Fibroblast of skin of abdomen (primary cell): ENCODE measurements around the gene ZNF565.
A peak's percentile ranks its signal among the peaks of the same experiment; 100 is the strongest.
"Not testable (repeated sequence)": the region's sequence is repeated elsewhere in the genome, so short reads cannot be mapped to it uniquely, and the experiment has no call there.

ENCODE experiments used
- DNase-seq: peaks from one replicate; pipeline ENCODE4 v3.0.0-alpha.2; 2013

The ZNF565 gene

DNA sequence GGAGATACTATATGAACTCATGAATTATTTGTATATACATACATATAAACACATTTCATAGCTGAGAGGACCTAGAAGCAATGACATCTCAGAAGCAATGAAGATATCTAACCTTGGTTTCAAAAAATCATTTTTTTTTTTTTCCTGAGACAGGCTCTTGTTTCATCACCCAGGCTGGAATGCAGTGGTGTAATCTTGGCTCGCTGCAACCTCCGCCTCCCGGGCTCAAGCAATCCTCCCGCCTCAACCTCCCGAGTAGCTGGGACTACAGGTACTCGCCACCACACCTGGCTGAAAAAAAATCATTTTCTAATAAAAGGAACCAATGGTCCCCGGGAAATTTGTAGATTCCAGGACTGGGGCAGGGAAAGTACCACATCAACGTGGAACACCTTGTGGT, 4.0 kb downstream of the ZNF565 start:
- no peak for DNase-seq

DNA sequence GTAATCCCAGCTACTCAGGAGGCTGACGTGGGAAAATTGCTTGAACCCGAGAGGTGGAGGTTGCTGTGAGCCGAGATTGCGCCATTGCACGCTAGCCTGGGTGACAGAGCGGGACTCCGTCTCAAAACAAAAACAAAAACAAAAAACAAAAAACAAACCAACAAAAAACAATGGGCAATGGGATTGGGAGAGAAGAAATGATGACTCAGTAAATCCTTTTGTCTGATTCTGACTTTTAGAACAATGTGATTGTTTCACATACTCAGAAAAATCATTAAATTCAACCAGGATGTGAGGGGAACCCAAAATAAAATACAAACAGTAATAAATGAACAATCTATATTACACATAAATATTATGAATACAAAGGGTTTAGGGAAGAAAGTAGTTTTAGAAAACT, 5.1 kb downstream of the ZNF565 start:
- no peak for DNase-seq

- DNase-seq, result no peak
Observed at GRCh38 chr19:36207605-36208252, 6.7 kb downstream of the ZNF565 start.

DNA sequence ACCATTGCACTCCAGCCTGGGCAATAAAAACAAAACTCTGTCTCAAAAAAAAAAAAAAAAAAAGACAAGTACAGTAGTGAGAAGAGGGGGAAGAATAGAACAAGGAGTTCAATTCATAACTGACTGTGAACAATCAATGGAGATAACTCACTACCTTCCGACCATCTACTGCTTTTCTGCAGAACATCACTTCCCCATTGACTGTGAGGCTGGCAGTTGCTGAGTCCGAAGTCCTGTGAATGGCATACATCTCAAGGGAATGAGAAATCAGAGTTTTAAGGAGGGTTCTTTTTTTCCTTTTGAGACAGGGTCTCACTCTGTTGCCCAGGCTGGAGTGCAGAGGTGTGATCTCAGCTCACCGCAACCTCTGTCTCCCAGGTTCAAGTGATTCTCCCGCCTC, 11.2 kb downstream of the ZNF565 start:
- DNase-seq, result no peak

- no peak for DNase-seq
Observed at GRCh38 chr19:36201684-36202083, 12.8 kb downstream of the ZNF565 start.

DNA sequence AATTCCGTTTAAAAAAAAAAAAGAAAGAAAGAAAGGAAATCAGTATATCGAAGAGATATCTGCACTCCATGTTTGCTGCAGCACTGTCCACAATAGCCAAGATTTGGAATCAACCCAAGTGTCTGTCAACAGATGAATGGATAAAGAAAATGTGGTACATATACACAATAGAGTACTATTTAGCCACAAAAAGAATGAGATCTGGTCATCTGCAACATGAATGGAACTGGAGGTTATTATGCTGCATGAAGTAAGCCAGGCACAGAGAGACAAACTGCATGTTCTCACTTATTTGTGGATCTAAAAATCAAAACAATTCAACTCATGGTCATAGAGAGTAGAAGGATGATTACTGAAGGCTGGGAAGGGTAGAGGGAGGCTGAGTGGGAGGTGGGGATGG, 16.3 kb downstream of the ZNF565 start:
- no peak for DNase-seq

- DNase-seq, result peak; percentile 29
Observed at GRCh38 chr19:36196249-36196648, 18.2 kb downstream of the ZNF565 start.

- not testable (repeated sequence) for DNase-seq
Observed at GRCh38 chr19:36186722-36187121, 27.7 kb downstream of the ZNF565 start.

DNA sequence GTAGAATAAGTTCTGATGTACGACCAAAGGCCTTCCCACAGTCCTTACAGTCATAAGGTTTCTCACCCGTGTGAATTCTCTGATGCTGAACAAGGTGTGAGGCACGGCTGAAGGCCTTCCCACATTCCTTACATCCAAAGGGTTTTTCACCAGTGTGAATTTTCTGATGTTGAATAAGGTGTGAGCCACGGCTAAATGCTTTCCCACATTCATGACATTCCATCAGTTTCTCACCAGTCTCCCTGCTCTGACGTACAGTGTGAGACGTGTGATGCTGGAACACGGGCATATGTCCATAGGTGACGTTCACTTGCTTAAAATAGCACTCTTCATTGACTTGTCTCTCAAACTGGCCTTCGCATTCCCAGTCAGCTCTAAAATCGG, 31.2 kb downstream of the ZNF565 start:
- DNase-seq, result no peak

DNA sequence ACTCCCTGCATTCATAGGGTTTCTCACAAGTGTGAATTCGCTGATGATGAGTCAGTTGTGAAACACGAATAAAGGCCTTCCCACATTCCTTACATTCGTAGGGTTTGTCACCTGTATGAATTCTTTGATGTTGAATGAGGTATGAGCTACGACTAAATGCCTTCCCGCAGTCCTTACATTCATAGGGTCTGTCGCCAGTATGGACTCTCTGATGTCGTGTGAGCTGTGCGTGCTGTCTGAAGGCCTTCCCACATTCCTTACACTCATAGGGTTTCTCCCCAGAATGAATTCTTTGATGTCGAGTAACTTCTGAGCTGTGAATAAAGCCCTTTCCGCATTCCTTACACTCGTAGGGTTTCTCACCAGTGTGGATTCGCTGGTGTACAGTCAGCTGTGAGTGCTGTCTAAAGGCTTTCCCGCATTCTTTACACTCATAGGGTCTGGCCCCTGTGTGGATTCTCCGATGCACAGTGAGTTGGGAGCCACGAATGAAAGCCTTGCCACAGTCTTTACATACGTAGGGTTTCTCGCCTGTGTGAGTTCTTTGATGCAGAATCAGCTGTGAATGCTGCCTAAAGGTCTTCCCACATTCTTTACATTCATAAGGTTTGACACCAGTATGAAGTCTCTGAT, 31.7 kb downstream of the ZNF565 start:
- peak; percentile 90 for DNase-seq

DNA sequence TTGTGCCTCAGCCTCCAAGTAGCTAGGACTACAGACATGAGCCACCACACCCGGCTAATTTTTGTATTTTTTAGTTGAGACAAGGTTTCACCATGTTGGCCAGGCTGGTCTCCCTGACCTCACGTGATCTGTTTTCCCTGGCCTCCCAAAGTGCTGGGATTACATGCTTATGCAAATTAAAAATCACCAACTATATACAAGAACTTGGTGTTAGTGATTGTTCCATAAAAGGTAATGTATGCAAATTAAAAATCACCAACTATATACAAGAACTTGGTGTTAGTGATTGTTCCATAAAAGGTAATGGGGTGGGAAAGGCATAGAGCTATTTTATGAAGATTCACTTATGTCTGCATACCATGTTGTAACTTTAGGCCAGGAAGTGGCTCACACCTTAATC, 35.4 kb downstream of the ZNF565 start:
- DNase-seq, result not testable (repeated sequence)

- not testable (repeated sequence) for DNase-seq
Observed at GRCh38 chr19:36173846-36174245, 40.6 kb downstream of the ZNF565 start.

- DNase-seq, result no peak
Observed at GRCh38 chr19:36172852-36173251, 41.6 kb downstream of the ZNF565 start.

GRCh38 chr19:36169084-36169760, 45.2 kb downstream of the ZNF565 start:
- no peak for DNase-seq

- no peak for DNase-seq
Observed at GRCh38 chr19:36163813-36164212, 50.7 kb downstream of the ZNF565 start.

- no peak for DNase-seq
Observed at GRCh38 chr19:36160821-36161596, 53.5 kb downstream of the ZNF565 start.

DNA sequence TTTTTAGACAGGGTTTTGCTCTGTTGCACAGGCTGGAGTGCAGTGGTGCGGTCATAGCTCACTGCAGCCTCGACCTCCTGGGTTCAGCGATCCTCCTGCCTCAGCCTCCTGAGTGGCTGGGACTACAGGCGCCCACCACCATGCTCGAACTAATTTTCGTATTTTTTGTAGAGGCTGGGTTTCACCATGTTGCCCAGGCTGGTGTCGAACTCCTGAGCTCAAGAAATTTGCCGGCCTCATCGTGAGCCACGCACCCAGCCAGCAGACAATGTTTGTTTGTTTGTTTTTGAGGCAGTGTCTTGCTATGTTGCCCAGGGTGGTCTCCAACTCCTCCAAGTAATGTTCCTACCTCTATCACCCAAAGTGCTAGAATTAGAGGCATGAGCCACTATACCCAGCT, 61.3 kb downstream of the ZNF565 start:
- no peak for DNase-seq

GRCh38 chr19:36152352-36153091, 61.9 kb downstream of the ZNF565 start, which contains the start of gene COX7A1:
TSS of gene COX7A1 (minus strand) at chr19:36152447. CDS start at chr19:36152407, 40 bp downstream.
- peak; percentile 14 for DNase-seq

GRCh38 chr19:36152019-36152351, 62.5 kb downstream of the ZNF565 start:
- DNase-seq, result no peak

GRCh38 chr19:36151144-36152018, 63.1 kb downstream of the ZNF565 start:
- no peak for DNase-seq

DNA sequence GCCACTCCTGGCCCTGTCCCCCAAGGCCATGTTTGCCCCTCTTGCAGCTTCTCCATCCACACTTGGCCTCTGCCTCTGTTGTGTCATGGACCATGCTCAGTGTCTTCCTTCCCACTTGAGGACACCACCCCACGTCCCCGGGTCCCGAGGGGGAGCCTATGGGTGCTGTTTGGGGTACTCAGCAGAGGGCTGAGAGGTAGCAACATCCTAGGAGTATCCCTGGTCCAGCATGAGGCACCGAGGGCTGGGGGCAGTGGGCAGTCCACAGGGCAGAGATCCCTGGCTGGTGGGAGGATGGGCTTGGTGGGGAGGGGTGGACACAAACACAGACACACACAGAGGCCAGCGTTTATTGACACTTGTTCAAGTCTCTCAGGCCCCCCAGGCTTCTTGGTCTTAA, 63.9 kb downstream of the ZNF565 start:
- DNase-seq, result no peak
